HepG2 (cell line): ENCODE data around the gene TRPC1. TPM values are rescaled to one million over a fixed set of nuclear protein-coding genes. Genes with fewer than 3 reads are reported as not detected.

ENCODE experiments used
- AHR ChIP-seq: IDR thresholded peaks from 2 replicates; pipeline ENCODE4 v1.6.1; 2018; ENCODE audit warnings: missing genetic modification reagents, missing compliant biosample characterization
- FOSL1 ChIP-seq: sonication (generic); formaldehyde crosslinking; IDR thresholded peaks from 2 replicates; pipeline ENCODE4 v1.9.0; 2021; ENCODE audit warnings: missing genetic modification reagents, borderline replicate concordance
- FOXA3 ChIP-seq: IDR thresholded peaks from 2 replicates; pipeline ENCODE4 v1.6.1; 2016; ENCODE audit warnings: missing genetic modification reagents, missing compliant biosample characterization
- GFI1 ChIP-seq: sonication (generic); formaldehyde crosslinking; IDR thresholded peaks from 2 replicates; pipeline ENCODE4 v1.5.0; 2020; ENCODE audit warnings: missing genetic modification reagents, mild to moderate bottlenecking, borderline replicate concordance
- HDAC2 ChIP-seq: sonication (generic); formaldehyde crosslinking; IDR thresholded peaks from 2 replicates; pipeline ENCODE4 v1.4.0; 2020; ENCODE audit warnings: missing genetic modification reagents
- HNF4A ChIP-seq: sonication (generic); formaldehyde crosslinking; IDR thresholded peaks from 2 replicates; pipeline ENCODE4 v1.4.0; 2020; ENCODE audit warnings: missing genetic modification reagents
- KMT2A ChIP-seq: sonication (generic); formaldehyde crosslinking; IDR thresholded peaks from 2 replicates; pipeline ENCODE4 v1.4.0; 2020; ENCODE audit warnings: missing genetic modification reagents
- MBNL3 ChIP-seq: fragments of 250-450 bp; sonication (Bioruptor Pico); conservative IDR thresholded peaks from 2 replicates; pipeline ENCODE4 v1.8.0; 2022; ENCODE audit warnings: mild to moderate bottlenecking, inconsistent platforms
- MTF2 ChIP-seq: sonication (generic); formaldehyde crosslinking; IDR thresholded peaks from 2 replicates; pipeline ENCODE4 v1.5.0; 2020; ENCODE audit warnings: missing genetic modification reagents, borderline replicate concordance
- PITX1 ChIP-seq: sonication (generic); formaldehyde crosslinking; IDR thresholded peaks from 2 replicates; pipeline ENCODE4 v1.5.1; 2020; ENCODE audit warnings: mild to moderate bottlenecking, missing genetic modification reagents
- SMAD1 ChIP-seq: sonication (generic); formaldehyde crosslinking; IDR thresholded peaks from 2 replicates; pipeline ENCODE4 v1.4.0; 2020; ENCODE audit warnings: missing genetic modification reagents, low read depth, mild to moderate bottlenecking, borderline replicate concordance
- SNAI1 ChIP-seq: sonication (generic); formaldehyde crosslinking; IDR thresholded peaks from 2 replicates; pipeline ENCODE4 v1.5.0; 2020; ENCODE audit warnings: mild to moderate bottlenecking, missing genetic modification reagents, borderline replicate concordance
- SP140L ChIP-seq: sonication (generic); formaldehyde crosslinking; IDR thresholded peaks from 2 replicates; pipeline ENCODE4 v1.4.0; 2020; ENCODE audit warnings: missing genetic modification reagents, borderline replicate concordance
- SSRP1 ChIP-seq: IDR thresholded peaks from 2 replicates; pipeline ENCODE4 v1.6.1; 2016; ENCODE audit warnings: control low read depth
- ZNF121 ChIP-seq: sonication (generic); formaldehyde crosslinking; IDR thresholded peaks from 2 replicates; pipeline ENCODE4 v1.5.0; 2020; ENCODE audit warnings: mild to moderate bottlenecking, missing genetic modification reagents
- ZNF17 ChIP-seq: sonication (generic); formaldehyde crosslinking; IDR thresholded peaks from 2 replicates; pipeline ENCODE4 v1.5.0; 2020; ENCODE audit warnings: mild to moderate bottlenecking, missing genetic modification reagents
- ZNF33B ChIP-seq: sonication (generic); formaldehyde crosslinking; IDR thresholded peaks from 2 replicates; pipeline ENCODE4 v1.5.1; 2020; ENCODE audit warnings: mild to moderate bottlenecking, missing genetic modification reagents
- ZNF383 ChIP-seq: sonication (generic); formaldehyde crosslinking; IDR thresholded peaks from 2 replicates; pipeline ENCODE4 v1.4.0; 2020; ENCODE audit warnings: missing genetic modification reagents, mild to moderate bottlenecking, borderline replicate concordance
- ZNF615 ChIP-seq: sonication (generic); formaldehyde crosslinking; IDR thresholded peaks from 2 replicates; pipeline ENCODE4 v1.5.0; 2020; ENCODE audit warnings: mild to moderate bottlenecking, missing genetic modification reagents, borderline replicate concordance
- ZNF674 ChIP-seq: sonication (generic); formaldehyde crosslinking; IDR thresholded peaks from 2 replicates; pipeline ENCODE4 v1.5.0; 2020; ENCODE audit warnings: low read depth, mild to moderate bottlenecking, missing genetic modification reagents
- polyA plus RNA-seq, 8 experiments: library from polyadenylated mRNA; depleted of rRNA in 3 of 8; stranded (reverse) in 7 of 8; unstranded in 1 of 8; fragments of >200 nt; fragmentation: Illumina TruSeq in 4 of 8; extraction: Trizol in 4 of 8; gene quantifications; 2 replicates each; pipeline versions ENCODE4 v1.2.1 to v1.2.3, GENCODE V29; 2011 to 2016; ENCODE audit warnings: low read depth in 4 of 8, missing spikeins in 1 of 8, mixed read lengths in 1 of 8; ENCODE audit not compliant: insufficient read depth in 1 of 8
- total RNA-seq, 5 experiments: library from RNA; depleted of rRNA; stranded (reverse); fragments of >200 nt; fragmentation: Illumina TruSeq; extraction: Trizol; gene quantifications; 2 replicates each; pipeline ENCODE4 v1.2.3, GENCODE V29; 2016; ENCODE audit warnings: low read depth in 1 of 5
- TF ChIP-seq, protein P1 (sequence below), 2 experiments: fragments of 450-650 bp in 1 of 2; sonication (generic) in 1 of 2; formaldehyde crosslinking; IDR thresholded peaks; 2 replicates each; pipeline versions ENCODE4 v1.5.0 to v1.8.0; 2020 to 2022; ENCODE audit warnings: mild to moderate bottlenecking in 1 of 2, missing genetic modification reagents in 1 of 2
- TF ChIP-seq, protein P2 (sequence below): sonication (generic); formaldehyde crosslinking; IDR thresholded peaks from 2 replicates; pipeline ENCODE4 v1.8.1; 2023; ENCODE audit warnings: mild to moderate bottlenecking, missing genetic modification reagents
- TF ChIP-seq, protein P3 (sequence below): sonication (generic); formaldehyde crosslinking; IDR thresholded peaks from 2 replicates; pipeline ENCODE4 v1.5.0; 2020; ENCODE audit warnings: mild to moderate bottlenecking, missing genetic modification reagents, moderate library complexity
- TF ChIP-seq, protein P4 (sequence below): sonication (generic); formaldehyde crosslinking; IDR thresholded peaks from 2 replicates; pipeline ENCODE4 v1.4.0; 2020; ENCODE audit warnings: missing genetic modification reagents
- TF ChIP-seq, protein P5 (sequence below): sonication (generic); formaldehyde crosslinking; IDR thresholded peaks from 2 replicates; pipeline ENCODE4 v1.8.0; 2023; ENCODE audit warnings: mild to moderate bottlenecking, missing genetic modification reagents

TRPC1 gene
- total and polyA plus RNA-seq, 2 of the 13 experiments (the other 11 are each of a cell fraction or from before 2014, with no cell fraction given), result 10.8 to 13.1 TPM

DNA sequence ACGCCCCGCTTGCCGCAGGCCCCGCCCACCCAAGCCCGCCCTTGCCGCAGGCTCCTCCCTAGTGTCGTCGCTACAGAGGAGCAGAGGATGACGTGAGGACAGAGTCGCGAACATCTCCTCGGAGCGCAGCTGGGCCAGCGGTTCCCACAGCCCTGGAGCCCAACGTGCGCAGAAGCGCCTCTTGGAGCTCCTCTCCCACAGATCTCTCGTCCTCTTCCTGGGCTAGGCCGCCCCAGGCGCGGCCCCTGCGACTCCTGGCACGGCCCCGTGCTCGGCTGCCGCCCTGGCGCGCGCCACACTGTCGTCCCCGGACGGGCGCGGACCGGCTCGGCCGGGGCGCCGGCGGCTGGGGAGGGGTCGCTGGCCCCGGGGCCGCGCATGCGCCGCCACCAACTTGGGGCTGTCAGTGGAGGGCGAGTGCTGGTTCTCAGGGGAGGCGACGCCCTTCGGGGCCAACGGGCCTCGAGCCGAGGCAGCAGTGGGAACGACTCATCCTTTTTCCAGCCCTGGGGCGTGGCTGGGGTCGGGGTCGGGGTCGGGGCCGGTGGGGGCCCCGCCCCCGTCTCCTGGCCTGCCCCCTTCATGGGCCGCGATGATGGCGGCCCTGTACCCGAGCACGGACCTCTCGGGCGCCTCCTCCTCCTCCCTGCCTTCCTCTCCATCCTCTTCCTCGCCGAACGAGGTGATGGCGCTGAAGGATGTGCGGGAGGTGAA is at the start of gene TRPC1 (continued):
- TF ChIP-seq, protein P1, sequence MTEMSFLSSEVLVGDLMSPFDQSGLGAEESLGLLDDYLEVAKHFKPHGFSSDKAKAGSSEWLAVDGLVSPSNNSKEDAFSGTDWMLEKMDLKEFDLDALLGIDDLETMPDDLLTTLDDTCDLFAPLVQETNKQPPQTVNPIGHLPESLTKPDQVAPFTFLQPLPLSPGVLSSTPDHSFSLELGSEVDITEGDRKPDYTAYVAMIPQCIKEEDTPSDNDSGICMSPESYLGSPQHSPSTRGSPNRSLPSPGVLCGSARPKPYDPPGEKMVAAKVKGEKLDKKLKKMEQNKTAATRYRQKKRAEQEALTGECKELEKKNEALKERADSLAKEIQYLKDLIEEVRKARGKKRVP (CRISPR knock-in tag; IDR thresholded peaks at IDR 0.05), result no peak
- TF ChIP-seq, protein P2, sequence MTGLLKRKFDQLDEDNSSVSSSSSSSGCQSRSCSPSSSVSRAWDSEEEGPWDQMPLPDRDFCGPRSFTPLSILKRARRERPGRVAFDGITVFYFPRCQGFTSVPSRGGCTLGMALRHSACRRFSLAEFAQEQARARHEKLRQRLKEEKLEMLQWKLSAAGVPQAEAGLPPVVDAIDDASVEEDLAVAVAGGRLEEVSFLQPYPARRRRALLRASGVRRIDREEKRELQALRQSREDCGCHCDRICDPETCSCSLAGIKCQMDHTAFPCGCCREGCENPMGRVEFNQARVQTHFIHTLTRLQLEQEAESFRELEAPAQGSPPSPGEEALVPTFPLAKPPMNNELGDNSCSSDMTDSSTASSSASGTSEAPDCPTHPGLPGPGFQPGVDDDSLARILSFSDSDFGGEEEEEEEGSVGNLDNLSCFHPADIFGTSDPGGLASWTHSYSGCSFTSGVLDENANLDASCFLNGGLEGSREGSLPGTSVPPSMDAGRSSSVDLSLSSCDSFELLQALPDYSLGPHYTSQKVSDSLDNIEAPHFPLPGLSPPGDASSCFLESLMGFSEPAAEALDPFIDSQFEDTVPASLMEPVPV (CRISPR knock-in tag), result peak; percentile 61
- TF ChIP-seq, protein P3, sequence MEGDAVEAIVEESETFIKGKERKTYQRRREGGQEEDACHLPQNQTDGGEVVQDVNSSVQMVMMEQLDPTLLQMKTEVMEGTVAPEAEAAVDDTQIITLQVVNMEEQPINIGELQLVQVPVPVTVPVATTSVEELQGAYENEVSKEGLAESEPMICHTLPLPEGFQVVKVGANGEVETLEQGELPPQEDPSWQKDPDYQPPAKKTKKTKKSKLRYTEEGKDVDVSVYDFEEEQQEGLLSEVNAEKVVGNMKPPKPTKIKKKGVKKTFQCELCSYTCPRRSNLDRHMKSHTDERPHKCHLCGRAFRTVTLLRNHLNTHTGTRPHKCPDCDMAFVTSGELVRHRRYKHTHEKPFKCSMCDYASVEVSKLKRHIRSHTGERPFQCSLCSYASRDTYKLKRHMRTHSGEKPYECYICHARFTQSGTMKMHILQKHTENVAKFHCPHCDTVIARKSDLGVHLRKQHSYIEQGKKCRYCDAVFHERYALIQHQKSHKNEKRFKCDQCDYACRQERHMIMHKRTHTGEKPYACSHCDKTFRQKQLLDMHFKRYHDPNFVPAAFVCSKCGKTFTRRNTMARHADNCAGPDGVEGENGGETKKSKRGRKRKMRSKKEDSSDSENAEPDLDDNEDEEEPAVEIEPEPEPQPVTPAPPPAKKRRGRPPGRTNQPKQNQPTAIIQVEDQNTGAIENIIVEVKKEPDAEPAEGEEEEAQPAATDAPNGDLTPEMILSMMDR (CRISPR knock-in tag), result no peak; the same call in 1 of the 2 replicates
- TF ChIP-seq ZNF674 (CRISPR knock-in tag), result no peak
- TF ChIP-seq SP140L, result no peak
- no peak for TF ChIP-seq FOXA3
- TF ChIP-seq ZNF121 (CRISPR knock-in tag), result no peak
- TF ChIP-seq KMT2A, result peak; percentile 38; the same call in 1 of the 2 replicates
- no peak for TF ChIP-seq MBNL3 (CRISPR knock-in tag)
- TF ChIP-seq ZNF17, result no peak
- no peak for TF ChIP-seq FOSL1
- no peak for TF ChIP-seq PITX1 (CRISPR knock-in tag)
- no peak for TF ChIP-seq SSRP1 (CRISPR knock-in tag)
- no peak for TF ChIP-seq SNAI1 (CRISPR knock-in tag)
- TF ChIP-seq, protein P4, sequence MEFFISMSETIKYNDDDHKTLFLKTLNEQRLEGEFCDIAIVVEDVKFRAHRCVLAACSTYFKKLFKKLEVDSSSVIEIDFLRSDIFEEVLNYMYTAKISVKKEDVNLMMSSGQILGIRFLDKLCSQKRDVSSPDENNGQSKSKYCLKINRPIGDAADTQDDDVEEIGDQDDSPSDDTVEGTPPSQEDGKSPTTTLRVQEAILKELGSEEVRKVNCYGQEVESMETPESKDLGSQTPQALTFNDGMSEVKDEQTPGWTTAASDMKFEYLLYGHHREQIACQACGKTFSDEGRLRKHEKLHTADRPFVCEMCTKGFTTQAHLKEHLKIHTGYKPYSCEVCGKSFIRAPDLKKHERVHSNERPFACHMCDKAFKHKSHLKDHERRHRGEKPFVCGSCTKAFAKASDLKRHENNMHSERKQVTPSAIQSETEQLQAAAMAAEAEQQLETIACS (CRISPR knock-in tag), result no peak
- no peak for TF ChIP-seq MTF2 (CRISPR knock-in tag)
- TF ChIP-seq HNF4A (CRISPR knock-in tag), result no peak; the same call in 1 of the 2 replicates
- TF ChIP-seq, protein P5, sequence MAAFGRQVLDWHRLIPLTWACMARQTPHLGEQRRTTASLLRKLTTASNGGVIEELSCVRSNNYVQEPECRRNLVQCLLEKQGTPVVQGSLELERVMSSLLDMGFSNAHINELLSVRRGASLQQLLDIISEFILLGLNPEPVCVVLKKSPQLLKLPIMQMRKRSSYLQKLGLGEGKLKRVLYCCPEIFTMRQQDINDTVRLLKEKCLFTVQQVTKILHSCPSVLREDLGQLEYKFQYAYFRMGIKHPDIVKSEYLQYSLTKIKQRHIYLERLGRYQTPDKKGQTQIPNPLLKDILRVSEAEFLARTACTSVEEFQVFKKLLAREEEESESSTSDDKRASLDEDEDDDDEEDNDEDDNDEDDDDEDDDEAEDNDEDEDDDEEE (CRISPR knock-in tag), result no peak; the same call in 1 of the 2 replicates
- no peak for TF ChIP-seq GFI1 (CRISPR knock-in tag)
- no peak for TF ChIP-seq ZNF383 (CRISPR knock-in tag)
- TF ChIP-seq AHR (CRISPR knock-in tag), result no peak
- no peak for TF ChIP-seq SMAD1
- no peak; the same call in 1 of the 2 replicates for TF ChIP-seq HDAC2 (CRISPR knock-in tag)
- TF ChIP-seq ZNF33B, result no peak
- no peak for TF ChIP-seq ZNF615 (CRISPR knock-in tag)
